HG03378 (cell line): ENCODE results near the gene GIT2.
"Not testable (repeated sequence)": the region's sequence is repeated elsewhere in the genome, so short reads cannot be mapped to it uniquely, and the experiment has no call there.

Experiments
- ATAC-seq: cut with Tn5 transposase; IDR thresholded peaks from one replicate; pipeline ENCODE4 v1.9.1; 2021; ENCODE audit warnings: mild to moderate bottlenecking, moderate library complexity; ENCODE audit not compliant: unreplicated experiment

GIT2 gene

DNA sequence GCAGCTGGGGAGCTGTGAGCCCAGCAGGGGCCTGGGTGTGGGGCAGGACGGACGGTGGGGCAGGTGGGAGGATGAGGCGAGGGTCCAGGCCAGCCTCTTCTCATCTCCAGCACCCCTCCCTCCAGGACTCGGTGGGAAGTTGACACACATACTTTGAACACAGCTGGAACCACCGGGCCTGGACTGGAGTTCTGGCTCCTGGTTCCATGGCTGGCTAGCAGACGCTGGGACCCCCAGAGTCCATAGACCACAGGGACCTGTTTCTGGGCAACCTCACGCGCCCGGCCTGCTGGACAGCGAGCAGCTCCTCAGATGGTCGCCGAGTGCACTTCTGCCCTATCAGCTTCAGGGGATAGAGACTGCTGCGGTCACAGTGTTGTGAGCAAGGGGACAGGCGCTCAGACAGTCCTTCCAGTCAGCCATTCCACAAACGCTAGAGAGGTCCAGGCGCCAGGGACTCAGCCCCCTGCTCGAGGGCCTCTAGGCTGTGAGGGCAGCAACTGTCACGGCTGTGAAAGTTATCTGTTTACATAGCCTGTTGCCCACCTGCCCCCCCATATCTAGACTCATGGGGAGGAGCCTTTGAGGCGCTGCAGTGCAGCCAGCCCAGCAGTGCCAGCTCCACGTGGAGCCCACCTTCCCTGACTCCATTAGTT is 70.9 kb downstream of the GIT2 start:
- ATAC-seq = no peak

DNA sequence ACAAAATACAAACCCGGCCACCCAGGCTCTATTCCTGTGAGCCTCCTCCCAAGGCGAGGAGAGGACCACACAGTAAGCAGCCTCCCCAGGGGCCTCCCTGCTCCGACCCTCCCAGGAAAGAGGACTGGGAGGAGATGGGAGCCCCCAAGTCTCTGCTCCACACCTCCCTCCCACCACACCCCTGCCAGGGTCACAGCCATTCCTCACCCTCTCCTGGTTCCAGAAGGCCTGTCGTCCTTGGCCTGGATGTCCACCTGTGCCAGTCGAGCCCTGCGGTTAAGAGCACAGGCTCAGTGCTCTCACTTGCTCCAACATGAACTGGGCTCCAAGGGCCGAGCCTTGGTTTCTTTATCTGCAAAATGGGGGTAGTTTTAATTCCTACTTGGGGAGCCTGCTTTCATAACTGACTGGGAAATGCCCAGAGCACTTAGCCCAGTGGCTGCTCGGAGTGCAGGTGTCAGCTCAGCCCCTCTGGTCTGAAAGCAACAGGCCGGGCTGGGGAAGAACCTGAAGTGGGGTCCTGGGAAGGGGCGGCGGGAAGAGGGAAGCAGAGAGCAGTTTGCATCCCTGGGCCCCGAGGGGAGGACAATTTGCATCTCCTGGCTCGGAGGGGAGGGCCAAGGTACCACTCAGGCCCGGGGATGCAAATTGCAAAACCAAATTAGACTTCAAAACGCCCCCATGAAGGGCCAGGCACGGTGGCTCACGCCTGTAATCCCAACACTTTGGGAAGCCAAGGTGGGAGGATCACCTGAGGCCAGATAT is 72.5 kb downstream of the GIT2 start:
- no peak for ATAC-seq

DNA sequence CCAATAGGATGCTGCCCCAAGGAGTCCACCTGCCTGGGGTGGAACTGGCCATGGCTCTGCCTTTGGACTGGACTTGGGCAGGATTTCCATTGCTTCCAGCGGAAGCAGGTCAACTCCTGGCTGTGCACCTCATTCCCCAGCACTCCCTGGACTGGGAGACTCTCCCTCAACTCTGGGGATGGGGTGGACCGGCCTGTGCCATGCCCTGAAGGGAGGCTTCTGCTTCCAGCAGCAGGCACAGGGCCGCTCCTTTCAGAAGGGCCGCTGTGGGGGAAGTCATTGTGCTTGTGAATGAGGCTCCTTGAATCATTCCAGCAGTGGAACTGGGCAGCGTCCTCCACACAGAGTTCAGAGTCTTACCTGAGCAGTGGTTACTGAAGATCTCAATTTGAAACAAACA is 73.1 kb downstream of the GIT2 start:
- no peak for ATAC-seq

DNA sequence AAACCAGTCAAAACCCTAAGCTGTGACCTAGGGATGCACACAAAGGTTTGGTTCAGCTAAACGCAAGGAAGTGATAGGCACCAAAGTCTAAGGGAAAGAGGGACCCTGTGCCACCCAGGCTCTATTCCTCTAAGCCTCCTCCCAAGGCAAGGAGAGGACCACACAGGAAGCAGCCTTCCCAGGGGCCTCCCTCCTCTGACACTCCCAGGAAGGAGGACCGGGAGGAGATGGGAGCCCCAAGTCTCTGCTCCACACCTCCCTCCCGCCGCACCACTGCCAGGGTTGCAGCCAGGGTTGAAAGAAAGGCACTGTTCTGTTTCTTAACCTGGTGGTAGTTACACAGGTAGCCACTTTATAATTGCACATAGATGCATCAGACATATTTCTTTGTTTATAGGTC is 74.2 kb downstream of the GIT2 start:
- no peak for ATAC-seq

DNA sequence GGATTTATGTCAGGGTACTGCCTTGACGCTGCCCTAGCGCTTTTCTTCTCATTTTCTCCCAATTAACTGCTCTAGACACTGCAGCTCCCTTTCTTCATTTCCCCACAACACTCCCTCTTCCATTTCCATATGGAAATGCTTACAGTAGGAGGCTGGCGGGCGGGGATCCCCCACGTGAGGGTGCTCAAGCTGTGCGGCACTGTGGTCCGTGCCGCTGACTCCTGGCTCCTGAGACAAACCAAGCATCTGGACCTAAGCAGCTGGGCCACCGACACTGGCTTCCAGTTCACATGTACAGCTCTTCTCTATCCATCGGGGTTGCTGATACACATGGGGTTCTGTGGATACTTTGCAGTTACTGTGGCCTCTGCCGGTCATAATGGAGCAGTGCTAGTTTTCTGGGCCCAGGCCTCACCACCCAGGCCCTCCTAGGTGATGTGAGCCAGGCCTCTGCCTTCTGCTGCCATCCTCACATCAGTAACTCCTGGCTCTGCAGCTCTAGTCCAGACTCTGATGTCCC is 75.8 kb downstream of the GIT2 start:
- no peak for ATAC-seq

DNA sequence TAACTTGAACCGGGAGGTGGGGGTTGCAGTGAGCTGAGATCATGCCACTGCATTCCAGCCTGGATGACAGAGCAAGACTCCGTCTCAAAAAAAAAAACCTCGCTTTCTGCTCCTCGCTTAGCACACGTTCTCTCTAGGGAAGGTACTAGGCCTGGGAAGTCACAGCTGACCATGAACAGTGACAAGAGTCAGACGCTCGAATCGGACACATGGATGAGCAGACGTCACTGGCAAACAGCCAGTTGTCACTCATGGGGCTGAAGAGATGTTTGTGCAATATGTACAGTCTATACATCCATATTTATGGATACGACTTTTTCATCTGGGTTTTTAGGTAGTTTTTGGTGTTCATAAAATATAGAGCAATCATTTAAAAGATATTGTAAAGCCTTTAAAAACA is 76.7 kb downstream of the GIT2 start:
- ATAC-seq = no peak

DNA sequence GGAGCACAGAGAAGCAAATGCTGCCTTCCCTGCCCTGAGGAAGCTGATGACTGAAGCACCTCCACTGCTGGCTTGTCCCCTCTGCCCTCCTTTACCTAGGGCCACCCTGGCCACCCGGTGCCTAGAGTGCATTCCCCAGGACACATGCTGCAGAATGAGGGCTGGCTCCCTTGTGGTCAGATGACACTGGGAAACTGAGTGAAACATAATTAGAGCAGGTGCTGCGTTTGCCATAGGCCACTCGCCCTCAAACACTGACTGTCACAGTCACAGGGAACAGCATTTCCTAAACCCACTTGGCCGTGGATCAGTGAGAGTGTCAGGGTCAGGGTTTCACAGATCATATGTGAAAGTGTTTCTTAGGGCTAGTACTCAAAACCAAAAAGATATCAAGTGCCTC is 80.1 kb downstream of the GIT2 start:
- no peak for ATAC-seq

DNA sequence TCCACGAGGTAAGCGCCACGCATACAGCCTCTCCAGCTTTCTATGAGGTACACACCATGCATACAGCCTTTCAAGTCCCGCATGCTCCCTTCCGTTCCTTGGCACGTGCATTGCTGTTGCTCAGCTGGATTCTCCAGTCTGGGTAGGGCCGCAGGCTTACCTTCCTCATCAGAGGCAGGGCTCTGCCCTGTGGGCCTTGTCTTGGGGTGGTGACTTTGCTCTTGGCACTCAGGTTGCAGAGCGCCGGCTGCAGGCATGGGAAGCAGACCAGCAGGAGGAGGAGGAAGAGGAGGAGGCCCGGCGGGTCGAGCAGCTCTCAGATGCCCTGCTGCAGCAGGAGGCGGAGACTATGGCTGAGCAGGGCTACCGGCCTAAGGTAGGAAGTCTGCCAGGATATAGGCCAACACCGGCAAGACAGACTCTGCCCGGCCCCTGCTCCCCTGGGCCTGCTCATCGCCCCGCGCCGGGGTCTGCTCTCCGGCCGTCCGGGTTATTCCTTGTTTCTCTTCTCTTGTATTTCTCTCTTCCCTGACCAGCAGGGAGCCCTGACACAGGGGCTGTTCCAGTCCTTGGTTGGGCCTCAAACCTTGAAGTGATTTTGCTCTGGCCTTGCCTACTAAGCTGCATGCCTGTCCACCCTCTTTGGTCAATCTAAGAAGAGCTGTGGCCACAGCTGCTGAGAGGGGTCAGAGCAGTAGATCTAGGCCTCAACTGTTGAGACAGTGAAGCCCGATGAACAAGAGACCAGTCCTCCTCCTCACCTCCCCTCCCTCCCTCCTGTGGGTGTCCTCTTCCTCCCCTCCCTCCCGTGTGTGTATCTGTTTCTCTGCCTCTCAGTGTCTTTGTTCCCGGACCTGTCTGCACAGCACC is 80.8 kb downstream of the GIT2 start:
- ATAC-seq = no peak

DNA sequence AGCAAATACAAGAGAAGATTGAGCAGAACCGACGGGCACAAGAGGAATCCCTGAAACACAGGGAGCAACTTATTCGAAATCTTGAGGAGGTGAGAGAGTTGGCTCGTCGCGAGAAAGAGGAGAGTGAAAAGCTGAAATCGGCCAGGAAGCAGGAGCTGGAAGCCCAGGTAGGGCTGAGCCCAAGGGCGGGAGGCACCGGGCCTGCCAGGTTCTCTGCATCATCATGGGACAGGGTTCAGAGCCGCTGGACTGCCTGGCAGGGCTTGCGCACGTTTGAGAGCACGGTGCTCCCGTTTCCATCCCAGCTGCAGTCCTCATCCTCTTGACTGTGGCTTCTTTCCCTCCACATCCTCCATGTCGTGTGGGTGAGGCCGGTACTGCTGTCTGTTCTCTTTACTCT is 81.7 kb downstream of the GIT2 start:
- ATAC-seq = no peak

DNA sequence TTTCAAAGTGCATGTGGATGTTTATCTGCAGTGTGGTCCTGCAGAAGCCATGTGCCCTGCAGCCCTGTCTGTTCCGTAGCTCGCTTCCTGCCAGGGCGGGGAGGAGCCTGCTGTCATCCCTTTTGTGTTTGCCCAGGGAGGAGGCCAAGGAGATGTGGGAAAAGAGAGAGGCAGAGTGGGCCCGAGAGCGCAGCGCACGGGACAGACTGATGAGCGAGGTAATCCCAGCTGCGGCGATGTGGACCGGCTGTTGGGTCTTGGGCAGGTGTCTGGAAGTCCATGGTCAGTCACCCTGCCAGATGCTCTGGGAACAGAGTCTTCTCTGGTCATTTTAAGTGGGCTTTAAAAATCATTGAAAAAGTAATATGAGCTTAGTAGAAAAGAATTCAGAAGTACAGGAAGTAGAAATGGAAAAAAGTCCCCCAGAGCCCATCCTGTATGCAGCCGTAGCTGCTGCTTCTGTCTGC is 83.3 kb downstream of the GIT2 start:
- ATAC-seq = no peak

DNA sequence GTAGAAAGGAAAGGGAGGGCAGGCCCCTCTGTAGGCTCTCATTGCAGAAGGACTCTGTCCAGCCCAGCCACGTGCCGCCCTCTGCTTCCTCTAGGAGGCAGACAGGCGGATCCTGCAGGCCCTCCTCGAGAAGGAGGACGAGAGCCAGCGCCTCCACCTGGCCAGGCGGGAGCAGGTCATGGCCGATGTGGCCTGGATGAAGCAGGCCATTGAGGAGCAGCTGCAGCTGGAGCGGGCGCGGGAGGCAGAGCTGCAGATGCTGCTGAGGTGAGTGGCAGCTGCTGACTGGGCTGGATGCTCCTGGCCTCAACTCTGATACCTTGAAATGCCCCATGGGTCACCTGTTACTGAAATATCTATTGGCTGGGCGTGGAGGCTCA is 85.2 kb downstream of the GIT2 start:
- ATAC-seq = no peak

DNA sequence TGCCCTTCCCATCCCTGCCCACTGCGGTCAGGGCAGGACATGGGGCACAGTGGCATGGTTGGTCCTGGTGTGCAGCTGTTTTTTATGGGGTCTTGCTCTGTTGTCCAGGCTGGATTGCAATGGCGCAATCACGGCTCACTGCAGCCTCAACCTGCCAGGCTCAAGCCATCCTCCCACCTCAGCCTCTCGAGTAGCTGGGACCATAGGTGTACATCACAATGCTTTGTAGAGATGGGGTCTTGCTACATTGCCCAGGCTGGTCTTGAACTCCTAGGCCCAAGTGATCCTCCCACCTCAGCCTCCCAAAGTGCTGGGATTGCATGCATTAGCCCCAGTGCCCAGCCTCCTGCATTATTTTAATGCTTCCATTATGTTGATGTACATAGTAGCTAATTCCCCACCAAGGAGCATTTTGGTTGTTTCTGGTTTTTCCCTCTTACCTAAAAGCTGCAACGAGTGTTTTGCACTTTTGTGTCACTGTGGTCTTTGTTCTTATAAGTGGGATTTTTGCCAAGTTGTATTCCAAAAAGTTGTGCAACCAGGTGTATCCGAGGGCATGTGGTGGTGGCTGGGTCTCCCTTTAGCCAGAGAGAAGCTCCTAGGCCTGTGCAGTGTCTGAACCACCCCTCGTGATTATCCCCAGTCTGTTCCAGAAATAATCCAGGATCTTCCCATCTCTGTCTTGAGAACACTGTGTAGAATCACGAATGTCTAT is 85.8 kb downstream of the GIT2 start:
- no peak for ATAC-seq

DNA sequence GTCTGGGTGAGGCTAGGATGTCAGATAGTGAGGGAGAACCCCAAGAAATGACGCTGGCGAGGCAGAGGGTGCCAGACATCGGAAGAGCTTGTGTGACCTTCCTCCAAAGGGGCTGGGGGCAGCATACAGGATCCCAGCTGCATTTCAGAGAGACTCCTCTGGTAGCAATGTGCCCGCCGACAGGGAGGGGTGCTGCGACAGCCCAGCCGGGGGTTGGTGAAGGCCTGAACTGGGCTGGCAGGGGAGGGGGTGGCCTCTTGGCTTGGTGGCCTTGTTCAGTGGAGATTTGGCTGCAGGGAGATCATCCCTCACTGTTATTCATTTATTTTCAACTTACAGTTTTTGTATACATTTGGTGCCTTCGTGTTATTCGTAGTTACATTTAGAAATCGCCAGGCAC is 90.9 kb downstream of the GIT2 start:
- no peak for ATAC-seq

DNA sequence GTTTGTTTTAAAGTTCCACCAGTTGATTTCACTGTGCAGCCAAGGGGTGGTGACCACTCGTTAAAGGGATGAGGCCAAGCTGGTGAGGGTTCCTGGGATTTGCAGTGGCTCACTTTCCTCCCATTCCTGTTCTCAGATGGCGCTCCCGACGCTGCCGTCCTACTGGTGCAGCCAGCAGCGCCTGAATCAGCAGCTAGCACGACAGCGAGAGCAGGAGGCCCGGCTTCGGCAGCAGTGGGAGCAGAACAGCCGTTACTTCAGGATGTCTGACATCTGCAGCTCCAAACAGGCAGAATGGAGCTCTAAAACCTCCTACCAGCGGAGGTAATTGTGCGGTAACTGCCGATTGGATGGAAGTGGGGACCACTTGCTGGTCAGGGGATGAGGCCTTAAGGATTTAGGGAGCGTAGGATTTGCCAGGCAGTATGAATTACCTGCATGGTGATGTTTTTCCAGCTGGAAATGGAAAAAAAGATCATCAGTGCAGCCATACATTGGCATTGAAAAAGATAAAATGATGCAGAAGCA is 93.2 kb downstream of the GIT2 start:
- no peak for ATAC-seq

DNA sequence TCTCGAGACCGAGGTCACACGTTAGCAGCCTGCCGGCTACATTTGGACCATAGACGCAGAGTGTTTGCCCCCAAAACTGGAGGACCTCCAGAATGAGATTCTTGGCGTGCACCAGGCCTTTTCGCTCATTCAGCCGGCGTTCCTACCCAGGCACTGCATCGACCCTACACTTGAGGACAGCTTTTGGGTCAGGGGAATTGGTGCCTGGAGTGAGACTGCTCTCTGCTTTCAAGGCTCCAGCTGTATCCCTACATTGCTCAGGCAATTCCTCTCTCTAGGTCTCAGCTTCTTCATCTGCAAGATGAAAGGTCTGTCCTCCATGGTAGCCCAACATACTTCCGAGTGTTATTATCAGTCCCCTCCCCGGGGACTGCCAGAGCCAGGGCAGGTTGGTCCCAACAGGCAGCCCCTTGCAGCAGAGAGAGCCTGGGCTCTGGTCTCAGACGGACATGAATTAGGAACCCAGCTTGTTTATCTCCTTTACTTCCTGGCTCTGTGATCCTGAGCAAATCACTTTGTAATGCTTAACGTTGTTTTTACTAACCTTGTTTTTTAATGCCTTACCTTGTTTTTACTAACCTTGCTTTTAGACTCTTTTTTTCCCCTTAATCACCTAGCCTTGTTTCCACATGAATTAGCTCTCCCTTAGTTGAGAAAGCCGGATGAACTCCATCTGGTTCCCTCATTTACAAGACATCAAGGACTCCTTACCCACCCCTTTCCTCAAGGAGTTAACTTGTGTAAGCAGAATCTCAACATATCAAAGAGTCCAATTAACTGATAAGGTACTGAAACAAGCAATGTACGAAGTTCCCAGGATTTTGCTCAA is 95.2 kb downstream of the GIT2 start:
- ATAC-seq = peak; percentile 27

DNA sequence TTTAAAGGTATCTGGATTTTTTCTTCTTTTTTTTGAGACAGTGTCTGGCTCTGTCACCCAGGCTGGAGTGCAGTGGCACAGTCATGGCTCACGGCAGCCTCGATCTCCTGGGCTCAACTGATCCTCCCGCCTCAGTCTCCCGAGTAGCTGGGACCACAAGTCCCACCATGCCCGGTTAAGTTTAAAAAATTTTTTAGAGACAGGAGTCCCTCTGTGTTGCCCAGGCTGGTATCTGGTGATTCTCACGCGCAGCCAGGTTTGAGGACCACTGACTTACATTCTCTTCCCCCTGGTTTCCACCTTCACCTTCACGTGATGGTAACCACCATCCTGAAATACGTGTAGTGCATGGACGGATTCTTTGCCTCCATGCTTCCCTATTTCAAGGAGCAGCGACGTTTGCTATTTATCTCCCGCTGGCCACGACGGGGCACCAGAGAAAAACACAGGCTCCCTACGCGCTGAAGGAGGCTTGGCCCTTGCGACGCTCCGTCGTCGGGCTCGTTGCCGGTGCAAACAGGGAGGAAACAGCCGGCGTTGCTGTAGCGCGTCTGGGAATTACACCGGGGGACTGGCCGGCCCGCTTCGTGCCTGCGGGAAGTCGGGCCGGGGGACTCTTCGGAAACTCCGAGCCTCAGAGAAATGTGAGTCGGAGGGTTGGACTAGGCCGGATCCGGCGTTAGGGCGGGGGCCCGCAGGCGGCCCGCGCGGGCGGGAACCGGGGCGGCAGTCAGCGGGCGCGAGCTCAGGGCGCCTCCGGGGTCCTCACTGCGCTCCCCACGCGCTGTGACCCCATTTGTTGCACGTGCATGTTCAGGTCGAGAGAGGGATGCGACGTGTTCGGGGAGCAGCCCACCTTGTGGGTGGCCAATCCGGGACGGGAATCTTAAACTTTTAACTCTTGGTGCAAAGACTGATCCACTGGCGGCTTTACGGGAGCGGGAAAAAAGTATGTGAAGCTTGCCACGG is 96.1 kb downstream of the GIT2 start, which contains the start of gene TCHP:
Gene TCHP, plus strand, starts transcription at position 492 of the 969 bp plus-strand sequence. CDS start 2,753 bp downstream, outside the sequence.
- peak; percentile 45 for ATAC-seq

DNA sequence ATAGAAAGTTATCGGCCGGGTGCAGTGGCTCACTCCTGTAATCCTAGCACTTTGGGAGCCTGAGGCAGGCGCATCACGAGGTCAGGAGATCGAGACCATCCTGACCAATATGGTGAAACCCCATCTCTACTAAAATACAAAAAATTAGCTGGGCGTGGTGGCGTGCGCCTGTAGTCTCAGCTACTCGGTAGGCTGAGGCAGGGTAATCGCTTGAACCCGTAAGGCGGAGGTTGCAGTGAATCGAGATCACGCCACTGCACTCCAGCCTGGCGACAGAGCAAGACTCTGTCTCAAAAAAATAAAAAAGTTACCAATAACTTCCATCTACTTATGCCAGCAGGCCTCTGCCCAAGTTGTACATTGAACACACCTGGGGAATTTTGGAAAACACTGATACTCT is 96.8 kb downstream of the GIT2 start:
- not testable (repeated sequence) for ATAC-seq

DNA sequence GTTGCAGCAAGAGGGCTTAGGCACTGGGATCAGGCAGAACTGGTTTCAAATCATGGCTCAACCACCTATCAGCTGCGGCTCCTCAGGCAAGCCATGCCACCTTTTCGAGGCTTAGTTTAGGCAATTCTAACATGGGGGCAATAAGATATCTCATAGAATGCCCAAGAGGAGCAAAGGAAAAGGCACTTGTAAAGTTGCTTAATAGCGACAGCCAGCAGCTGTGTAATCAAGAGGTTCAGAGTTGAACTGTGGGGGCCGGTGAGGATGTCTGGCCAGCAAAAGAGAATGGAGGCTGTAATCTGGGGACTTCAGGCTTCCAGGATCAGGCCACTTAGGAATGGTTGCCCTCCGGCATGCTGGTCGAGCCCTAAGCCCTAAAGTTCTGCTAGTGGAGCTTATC is 99.1 kb downstream of the GIT2 start:
- no peak for ATAC-seq
